Measurements from ENCODE around the gene TRIM62.

Gene TRIM62

GRCh38 chr1:33195556-33195955 is 13.7 kb upstream of the TRIM62 start:
- no peaks in the 10 kb centered on the region for H3K79me1 ChIP-seq (ENCODE audit: low read length)
- no peak overlapping the region for H2AK5ac ChIP-seq (ENCODE audit: low read length)
- no peaks in the 10 kb centered on the region for H3K27me3 ChIP-seq (ENCODE audit: insufficient read depth, low read length, poor library complexity)
- no peak overlapping the region for H4K8ac ChIP-seq (ENCODE audit: low read depth, low read length)
- no peaks in the 10 kb centered on the region for H3K79me2 ChIP-seq (ENCODE audit: control insufficient read depth, insufficient read depth, low read length)
- no peak overlapping the region for H2BK15ac ChIP-seq (replicated peaks; ENCODE audit: low read depth)
- no peak overlapping the region for H3K23ac ChIP-seq (ENCODE audit: low read length)
- no peak overlapping the region for H3K4me3 ChIP-seq (ENCODE audit: low read length)
- H4K5ac ChIP-seq (ENCODE audit: low read length): no peak overlapping the region
- 100% methylated on average over 1 of the region's 2 CpGs for WGBS (ENCODE audit: extremely low coverage, insufficient coverage, low lambda C conversion rate)
- no peak overlapping the region for H3K4ac ChIP-seq (ENCODE audit: low read depth, low read length)
- DNase-seq: no peak
- no peaks in the 10 kb centered on the region for H3K4me1 ChIP-seq (ENCODE audit: control insufficient read depth, low read depth, low read length)
- H2BK120ac ChIP-seq (ENCODE audit: low read depth, low read length): no peak overlapping the region
- H3K27ac ChIP-seq (ENCODE audit: low read depth, low read length): no peak overlapping the region
- H3K36me3 ChIP-seq (ENCODE audit: control insufficient read depth, insufficient read depth, low read length): no peaks in the 10 kb centered on the region
- H3K9ac ChIP-seq (ENCODE audit: low read length): no peak overlapping the region
- no peak overlapping the region for H2BK5ac ChIP-seq (ENCODE audit: low read length)
- H3K56ac ChIP-seq (ENCODE audit: low read length): no peak overlapping the region
- no peak overlapping the region for H3K4me2 ChIP-seq (ENCODE audit: low read length)
- no peak overlapping the region for H3K18ac ChIP-seq (ENCODE audit: low read length)

DNA sequence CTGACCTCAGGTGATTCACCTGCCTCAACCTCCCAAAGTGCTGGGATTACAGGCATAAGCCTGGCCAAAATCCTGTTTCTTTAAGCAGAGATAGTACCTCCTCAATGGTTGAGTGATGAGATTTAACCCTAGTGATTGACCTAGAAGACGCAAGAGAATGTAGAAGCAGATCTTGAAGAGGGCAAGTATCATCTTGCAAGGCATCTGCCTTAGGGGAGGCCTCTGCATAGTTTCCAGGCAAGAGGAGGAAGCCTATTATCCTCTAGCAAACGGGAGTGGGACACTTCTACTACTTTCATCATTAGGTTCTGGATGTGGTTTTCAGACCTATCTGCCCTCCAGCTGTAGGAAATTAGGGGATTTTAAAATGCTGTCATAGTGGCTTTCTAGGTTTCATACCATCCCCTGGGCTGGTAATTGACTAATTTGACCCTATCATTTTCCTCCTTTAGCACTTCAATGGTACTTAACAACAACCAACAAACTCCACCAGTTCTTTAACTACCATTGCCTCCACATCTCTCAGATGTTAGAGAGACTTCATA is 10.0 kb upstream of the TRIM62 start:
- Histone ChIP-seq H2BK120ac (ENCODE audit: low read depth, low read length) (no peak overlapping the region), H3K9ac (ENCODE audit: low read length) (no peak overlapping the region), H2AK5ac (ENCODE audit: low read length) (no peak overlapping the region), H3K18ac (ENCODE audit: low read length) (no peak overlapping the region), H3K79me1 (ENCODE audit: low read length) (no peaks in the 10 kb centered on the region), H2BK15ac (replicated peaks; ENCODE audit: low read depth) (no peak overlapping the region), H3K56ac (ENCODE audit: low read length) (no peak overlapping the region), H3K4me2 (ENCODE audit: low read length) (no peak overlapping the region), H2BK5ac (ENCODE audit: low read length) (no peak overlapping the region), H3K36me3 (ENCODE audit: control insufficient read depth, insufficient read depth, low read length) (no peaks in the 10 kb centered on the region), H3K4ac (ENCODE audit: low read depth, low read length) (no peak overlapping the region), H3K79me2 (ENCODE audit: control insufficient read depth, insufficient read depth, low read length) (no peaks in the 10 kb centered on the region), H3K4me1 (ENCODE audit: control insufficient read depth, low read depth, low read length) (no peaks in the 10 kb centered on the region), H4K5ac (ENCODE audit: low read length) (no peak overlapping the region), H3K4me3 (ENCODE audit: low read length) (no peak overlapping the region), H4K8ac (ENCODE audit: low read depth, low read length) (no peak overlapping the region), H3K23ac (ENCODE audit: low read length) (no peak overlapping the region), H3K27me3 (ENCODE audit: insufficient read depth, low read length, poor library complexity) (no peaks in the 10 kb centered on the region), H3K27ac (ENCODE audit: low read depth, low read length) (no peak overlapping the region)
- DNase-seq: no peak
- WGBS (ENCODE audit: extremely low coverage, insufficient coverage, low lambda C conversion rate): no CpG with 5 or more reads among the region's 2 CpGs

GRCh38 chr1:33190701-33191100 is 8.9 kb upstream of the TRIM62 start:
- Histone ChIP-seq H3K23ac (ENCODE audit: low read length) (no peak overlapping the region), H2BK120ac (ENCODE audit: low read depth, low read length) (no peak overlapping the region), H3K27me3 (ENCODE audit: insufficient read depth, low read length, poor library complexity) (no peaks in the 10 kb centered on the region), H4K5ac (ENCODE audit: low read length) (no peak overlapping the region), H3K27ac (ENCODE audit: low read depth, low read length) (no peak overlapping the region), H3K4me3 (ENCODE audit: low read length) (no peak overlapping the region), H3K79me1 (ENCODE audit: low read length) (no peaks in the 10 kb centered on the region), H3K79me2 (ENCODE audit: control insufficient read depth, insufficient read depth, low read length) (no peaks in the 10 kb centered on the region), H3K4me2 (ENCODE audit: low read length) (no peak overlapping the region), H4K8ac (ENCODE audit: low read depth, low read length) (no peak overlapping the region), H3K56ac (ENCODE audit: low read length) (no peak overlapping the region), H3K9ac (ENCODE audit: low read length) (no peak overlapping the region), H3K36me3 (ENCODE audit: control insufficient read depth, insufficient read depth, low read length) (no peaks in the 10 kb centered on the region), H3K4me1 (ENCODE audit: control insufficient read depth, low read depth, low read length) (no peaks in the 10 kb centered on the region), H3K18ac (ENCODE audit: low read length) (no peak overlapping the region), H3K4ac (ENCODE audit: low read depth, low read length) (no peak overlapping the region), H2BK5ac (ENCODE audit: low read length) (no peak overlapping the region), H2AK5ac (ENCODE audit: low read length) (no peak overlapping the region), H2BK15ac (replicated peaks; ENCODE audit: low read depth) (no peak overlapping the region)
- no peak for DNase-seq
- WGBS (ENCODE audit: extremely low coverage, insufficient coverage, low lambda C conversion rate): no CpG with 5 or more reads among the region's 2 CpGs

DNA sequence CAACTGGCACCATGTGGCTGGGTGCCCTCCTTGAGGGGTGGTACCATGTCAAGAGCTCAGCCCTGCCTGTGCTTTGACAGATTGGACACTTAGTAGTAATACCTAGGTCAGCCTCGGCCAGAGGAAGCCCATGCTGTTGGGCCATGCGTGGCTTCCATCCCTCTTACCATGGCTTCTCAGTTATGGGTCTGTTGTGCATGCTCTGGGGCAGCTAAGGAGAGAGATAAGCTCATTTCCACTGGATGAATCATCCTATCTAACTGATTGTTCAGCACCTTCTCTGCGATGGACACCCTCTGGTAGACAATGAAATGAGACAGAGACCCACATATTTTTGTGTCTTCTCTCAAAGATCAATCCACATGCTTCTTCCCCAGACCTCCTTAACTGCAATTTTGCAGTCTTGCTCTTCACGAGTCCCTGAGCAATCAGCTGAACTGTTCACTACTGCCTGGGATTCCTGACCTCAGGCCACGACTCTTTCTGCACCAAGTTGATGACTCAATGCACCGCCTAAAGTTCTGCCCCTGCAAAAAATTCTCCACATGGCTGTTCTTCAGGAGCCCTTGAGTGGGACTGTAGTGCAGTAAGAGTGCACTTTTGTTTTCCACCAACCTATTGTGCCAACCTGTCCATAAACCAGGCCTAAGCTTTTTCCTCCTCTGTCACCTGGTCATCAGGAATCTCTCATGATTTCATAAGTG is 6.9 kb upstream of the TRIM62 start:
- Histone ChIP-seq H3K9ac (ENCODE audit: low read length) (no peak overlapping the region), H3K79me2 (ENCODE audit: control insufficient read depth, insufficient read depth, low read length) (no peaks in the 10 kb centered on the region), H3K4ac (ENCODE audit: low read depth, low read length) (no peak overlapping the region), H3K36me3 (ENCODE audit: control insufficient read depth, insufficient read depth, low read length) (no peaks in the 10 kb centered on the region), H3K23ac (ENCODE audit: low read length) (no peak overlapping the region), H3K4me3 (ENCODE audit: low read length) (no peak overlapping the region), H3K4me1 (ENCODE audit: control insufficient read depth, low read depth, low read length) (no peaks in the 10 kb centered on the region), H3K79me1 (ENCODE audit: low read length) (no peaks in the 10 kb centered on the region), H3K18ac (ENCODE audit: low read length) (no peak overlapping the region), H2BK120ac (ENCODE audit: low read depth, low read length) (no peak overlapping the region), H3K27ac (ENCODE audit: low read depth, low read length) (no peak overlapping the region), H2BK15ac (replicated peaks; ENCODE audit: low read depth) (no peak overlapping the region), H3K27me3 (ENCODE audit: insufficient read depth, low read length, poor library complexity) (no peaks in the 10 kb centered on the region), H2BK5ac (ENCODE audit: low read length) (no peak overlapping the region), H4K8ac (ENCODE audit: low read depth, low read length) (no peak overlapping the region), H3K4me2 (ENCODE audit: low read length) (no peak overlapping the region), H3K56ac (ENCODE audit: low read length) (no peak overlapping the region), H2AK5ac (ENCODE audit: low read length) (no peak overlapping the region), H4K5ac (ENCODE audit: low read length) (no peak overlapping the region)
- WGBS (ENCODE audit: extremely low coverage, insufficient coverage, low lambda C conversion rate): no CpG with 5 or more reads among the region's 6 CpGs
- no peak for DNase-seq

DNA sequence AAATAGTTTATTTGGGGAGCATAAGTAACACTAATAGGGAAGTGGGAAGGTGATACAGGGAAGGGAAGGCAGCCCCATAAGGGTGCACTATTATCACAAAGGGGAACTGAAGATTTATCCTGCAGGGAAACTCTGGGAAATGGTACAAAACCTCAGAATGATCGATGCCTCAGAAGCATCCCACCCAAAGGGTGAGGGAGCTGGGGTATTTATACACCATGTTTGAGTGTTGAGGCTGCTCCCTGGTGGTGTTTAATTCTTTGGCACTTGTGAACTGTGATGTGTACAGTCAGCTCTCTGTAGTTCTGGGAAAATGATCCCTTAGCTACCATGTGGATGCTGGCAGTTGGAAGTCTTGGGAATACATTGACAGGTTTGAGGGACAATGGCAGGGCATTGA is 5.1 kb upstream of the TRIM62 start:
- no peak overlapping the region for H2BK15ac ChIP-seq (replicated peaks; ENCODE audit: low read depth)
- H3K4ac ChIP-seq (ENCODE audit: low read depth, low read length): no peak overlapping the region
- no CpG with 5 or more reads among the region's 1 CpG for whole genome bisulfite sequencing (ENCODE audit: extremely low coverage, insufficient coverage, low lambda C conversion rate)
- H3K4me1 ChIP-seq (ENCODE audit: control insufficient read depth, low read depth, low read length): no peaks in the 10 kb centered on the region
- H4K5ac ChIP-seq (ENCODE audit: low read length): no peak overlapping the region
- H2BK5ac ChIP-seq (ENCODE audit: low read length): no peak overlapping the region
- H2BK120ac ChIP-seq (ENCODE audit: low read depth, low read length): no peak overlapping the region
- H2AK5ac ChIP-seq (ENCODE audit: low read length): no peak overlapping the region
- H3K9ac ChIP-seq (ENCODE audit: low read length): no peak overlapping the region
- no peak overlapping the region for H3K23ac ChIP-seq (ENCODE audit: low read length)
- H4K8ac ChIP-seq (ENCODE audit: low read depth, low read length): no peak overlapping the region
- no peak overlapping the region for H3K56ac ChIP-seq (ENCODE audit: low read length)
- no peak overlapping the region for H3K18ac ChIP-seq (ENCODE audit: low read length)
- no peak overlapping the region for H3K4me2 ChIP-seq (ENCODE audit: low read length)
- H3K4me3 ChIP-seq (ENCODE audit: low read length): no peak overlapping the region
- no peaks in the 10 kb centered on the region for H3K27me3 ChIP-seq (ENCODE audit: insufficient read depth, low read length, poor library complexity)
- DNase-seq: no peak
- no peak overlapping the region for H3K27ac ChIP-seq (ENCODE audit: low read depth, low read length)
- H3K36me3 ChIP-seq (ENCODE audit: control insufficient read depth, insufficient read depth, low read length): no peaks in the 10 kb centered on the region
- no peaks in the 10 kb centered on the region for H3K79me1 ChIP-seq (ENCODE audit: low read length)
- no peaks in the 10 kb centered on the region for H3K79me2 ChIP-seq (ENCODE audit: control insufficient read depth, insufficient read depth, low read length)

- Histone ChIP-seq H3K79me2 (ENCODE audit: control insufficient read depth, insufficient read depth, low read length) (no peaks in the 10 kb centered on the region), H3K4me2 (ENCODE audit: low read length) (no peak overlapping the region), H3K4ac (ENCODE audit: low read depth, low read length) (no peak overlapping the region), H3K23ac (ENCODE audit: low read length) (no peak overlapping the region), H3K56ac (ENCODE audit: low read length) (no peak overlapping the region), H2BK120ac (ENCODE audit: low read depth, low read length) (no peak overlapping the region), H2BK15ac (replicated peaks; ENCODE audit: low read depth) (no peak overlapping the region), H3K18ac (ENCODE audit: low read length) (no peak overlapping the region), H3K9ac (ENCODE audit: low read length) (no peak overlapping the region), H2AK5ac (ENCODE audit: low read length) (no peak overlapping the region), H3K27ac (ENCODE audit: low read depth, low read length) (no peak overlapping the region), H3K4me3 (ENCODE audit: low read length) (no peak overlapping the region), H3K36me3 (ENCODE audit: control insufficient read depth, insufficient read depth, low read length) (no peaks in the 10 kb centered on the region), H4K5ac (ENCODE audit: low read length) (no peak overlapping the region), H3K4me1 (ENCODE audit: control insufficient read depth, low read depth, low read length) (peaks cover 3% of the 10 kb centered on the region), H2BK5ac (ENCODE audit: low read length) (no peak overlapping the region), H3K27me3 (ENCODE audit: insufficient read depth, low read length, poor library complexity) (no peaks in the 10 kb centered on the region), H3K79me1 (ENCODE audit: low read length) (no peaks in the 10 kb centered on the region), H4K8ac (ENCODE audit: low read depth, low read length) (no peak overlapping the region)
- no peak for DNase-seq
Observed at GRCh38 chr1:33185541-33185940, 3.7 kb upstream of the TRIM62 start.
